BJ (cell line): ENCODE measurements around the gene CD2. TPM values are rescaled to one million over a fixed set of nuclear protein-coding genes. Genes with fewer than 3 reads are reported as not detected.

ENCODE experiments used
- CTCF ChIA-PET: fragments of 350-600 bp; formaldehyde crosslinking; extraction: SDS; loops from one replicate; lab custom pipeline; 2021; ENCODE audit warnings: antibody characterized with exemption, inconsistent platforms; lab: Yijun Ruan, JAX
- POLR2A ChIA-PET: fragments of 300-600 bp; sonication (Branson Sonifier 250); formaldehyde crosslinking; extraction: SDS; loops from one replicate; lab custom pipeline; 2021; ENCODE audit warnings: antibody characterized with exemption; lab: Charles Lee
- DNase-seq: peaks from one replicate; pipeline ENCODE4 v3.0.0-alpha.2; 2011; ENCODE audit warnings: low read depth
- H3K27me3 ChIP-seq: 2 replicates; pipeline ENCODE4 v1.6.0; 2011; ENCODE audit warnings: low read length; ENCODE audit not compliant: control insufficient read depth, insufficient read depth
- H3K36me3 ChIP-seq: 2 replicates; pipeline ENCODE4 v1.5.1; 2011; ENCODE audit warnings: low read length; ENCODE audit not compliant: control insufficient read depth, insufficient read depth
- H3K4me3 ChIP-seq: 2 replicates; pipeline ENCODE4 v1.5.1; 2011; ENCODE audit warnings: low read depth, mild to moderate bottlenecking, control low read depth, low read length
- CTCF ChIP-seq: IDR thresholded peaks from 2 replicates; pipeline ENCODE4 v1.5.1; 2011; ENCODE audit warnings: low read depth, mild to moderate bottlenecking, control low read depth, inconsistent platforms, low read length, moderate library complexity; ENCODE audit not compliant: insufficient read depth
- polyA plus RNA-seq: library from polyadenylated mRNA; depleted of rRNA; stranded (reverse); fragments of >200 nt; gene quantifications from 2 replicates; pipeline ENCODE4 v1.2.3, GENCODE V29; 2011

The CD2 gene
- polyA plus RNA-seq, 1 experiment = not detected

DNA sequence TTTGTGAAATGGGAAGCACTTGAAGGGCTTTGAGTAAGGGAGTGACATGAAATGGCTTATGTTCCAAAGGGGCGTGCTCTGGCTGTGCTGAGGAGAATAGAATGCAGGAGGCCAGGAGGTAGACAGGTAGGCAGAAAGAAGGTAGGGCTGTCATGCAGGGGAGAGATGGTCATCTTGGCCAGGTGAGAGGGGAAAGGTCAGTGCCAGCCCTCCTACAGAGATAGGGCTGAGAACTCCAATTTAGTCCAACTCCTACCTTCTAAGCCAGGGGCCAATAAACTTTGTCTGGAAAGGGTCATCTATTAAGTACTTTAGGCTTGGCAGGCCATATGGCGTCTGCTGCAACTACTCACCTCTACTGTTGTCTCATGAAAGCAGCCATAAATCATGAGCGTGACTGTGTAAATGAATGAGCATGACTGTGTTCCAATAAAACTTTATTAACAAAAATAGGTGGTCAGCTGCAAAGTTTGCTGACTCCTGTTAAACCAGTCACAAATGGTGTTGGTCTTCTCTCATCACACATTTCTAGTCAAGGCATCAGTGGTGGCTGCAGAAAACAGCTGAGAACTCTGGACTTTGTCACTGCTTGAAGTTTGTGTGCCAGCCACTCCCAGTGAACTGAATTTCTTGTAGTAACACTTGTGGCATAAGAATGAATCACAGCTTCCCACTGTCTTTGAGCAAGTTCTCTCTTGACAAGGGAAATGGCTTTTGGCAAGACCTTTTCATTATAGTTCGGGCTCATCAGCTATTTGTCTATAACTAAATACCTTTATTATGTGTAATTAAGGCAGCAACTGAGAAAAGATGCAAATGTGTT is 32.0 kb upstream of the CD2 start:
- Histone ChIP-seq H3K27me3 (no peaks in the 10 kb centered on the region), H3K36me3 (no peaks in the 10 kb centered on the region), H3K4me3 (no peak overlapping the region)
- CTCF ChIA-PET = interaction anchor here (1.0 to 3.4 kb wide), 5 partner anchors 11 to 562 kb away, joined by 3 to 21 read pairs (median 4); no protein-coding TSS in a partner anchor
- TF ChIP-seq CTCF = no peak
- POLR2A ChIA-PET = no interaction called here
- DNase-seq = no peak

DNA sequence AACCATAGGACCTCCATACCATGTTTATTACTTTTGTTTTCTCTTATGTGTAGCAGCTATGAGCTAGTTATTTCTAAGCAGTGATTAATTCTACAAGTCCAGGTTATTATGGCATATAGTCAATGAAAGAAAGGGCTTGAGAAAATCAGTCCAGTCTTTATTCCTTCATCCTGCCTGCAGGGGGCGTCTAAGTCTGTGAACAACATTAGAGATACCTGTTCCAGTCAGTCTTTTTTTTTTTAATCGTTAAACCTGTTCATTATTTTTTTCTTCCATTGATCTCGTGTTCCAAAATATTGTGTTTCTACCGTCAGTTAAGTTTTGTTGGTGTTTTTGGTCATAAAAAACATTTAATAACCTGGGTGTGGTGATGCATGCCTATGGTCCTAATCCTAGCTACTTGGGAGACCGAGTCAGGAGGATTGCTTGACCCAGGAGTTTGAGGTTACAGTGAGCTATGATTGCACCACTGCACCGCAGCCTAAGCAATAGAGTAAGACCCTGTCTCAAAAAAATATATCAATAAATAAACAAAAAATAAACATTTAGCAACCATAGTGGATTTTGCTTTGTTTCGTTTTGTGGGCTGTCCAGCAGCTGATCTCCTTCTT is 29.4 kb upstream of the CD2 start:
- H3K4me3 ChIP-seq = no peak overlapping the region
- peaks cover 1% of the 10 kb centered on the region; the same call in 1 of the 2 replicates for H3K27me3 ChIP-seq
- ChIA-PET CTCF (interaction anchor here (0.6 to 4.0 kb wide), 28 partner anchors 9 to 639 kb away, joined by 3 to 35 read pairs (median 4); partner anchors contain the start of genes PTGFRN and TTF2), POLR2A (no interaction called here)
- H3K36me3 ChIP-seq = no peaks in the 10 kb centered on the region
- no peak for DNase-seq
- peak; percentile 82 for TF ChIP-seq CTCF

DNA sequence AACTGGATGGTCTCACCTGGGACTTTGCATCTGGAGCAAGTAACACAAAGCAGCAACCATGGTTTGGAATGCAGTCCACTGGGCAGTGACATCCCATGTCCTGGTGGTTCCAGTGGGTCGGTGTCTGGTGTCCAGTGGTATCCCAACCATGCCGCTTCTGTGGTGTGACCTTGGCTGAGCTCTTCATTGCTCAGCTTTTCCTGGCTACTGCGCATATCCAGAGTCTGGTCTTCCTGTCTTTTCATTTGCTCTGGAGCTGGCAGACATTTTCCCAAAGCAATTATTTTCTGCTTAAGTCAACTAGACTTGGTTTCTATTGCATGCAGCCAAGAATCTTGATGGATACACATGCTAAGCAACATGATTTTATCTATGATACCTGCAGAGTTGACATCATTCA is 28.4 kb upstream of the CD2 start:
- Histone ChIP-seq H3K4me3 (no peak overlapping the region), H3K36me3 (no peaks in the 10 kb centered on the region), H3K27me3 (peaks cover 1% of the 10 kb centered on the region; the same call in 1 of the 2 replicates)
- POLR2A ChIA-PET = no interaction called here
- CTCF ChIA-PET = interaction anchor here (0.7 to 4.0 kb wide), 15 partner anchors 8 to 460 kb away, joined by 3 to 35 read pairs (median 4); partner anchors contain the start of gene TTF2
- no peak for DNase-seq
- TF ChIP-seq CTCF = no peak

- peaks cover 1% of the 10 kb centered on the region; the same call in 1 of the 2 replicates for H3K27me3 ChIP-seq
- ChIA-PET CTCF (interaction anchor here (1.5 to 4.0 kb wide), 3 partner anchors 11 to 329 kb away, joined by 3 to 35 read pairs (median 5); no protein-coding TSS in a partner anchor), POLR2A (no interaction called here)
- DNase-seq = no peak
- no peak for TF ChIP-seq CTCF
- no peaks in the 10 kb centered on the region for H3K36me3 ChIP-seq
- H3K4me3 ChIP-seq = no peak overlapping the region
These were observed 27.1 kb upstream of the CD2 start for GRCh38 chr1:116726872-116727820.
